ENCODE data around the gene ZNF24.

DNA sequence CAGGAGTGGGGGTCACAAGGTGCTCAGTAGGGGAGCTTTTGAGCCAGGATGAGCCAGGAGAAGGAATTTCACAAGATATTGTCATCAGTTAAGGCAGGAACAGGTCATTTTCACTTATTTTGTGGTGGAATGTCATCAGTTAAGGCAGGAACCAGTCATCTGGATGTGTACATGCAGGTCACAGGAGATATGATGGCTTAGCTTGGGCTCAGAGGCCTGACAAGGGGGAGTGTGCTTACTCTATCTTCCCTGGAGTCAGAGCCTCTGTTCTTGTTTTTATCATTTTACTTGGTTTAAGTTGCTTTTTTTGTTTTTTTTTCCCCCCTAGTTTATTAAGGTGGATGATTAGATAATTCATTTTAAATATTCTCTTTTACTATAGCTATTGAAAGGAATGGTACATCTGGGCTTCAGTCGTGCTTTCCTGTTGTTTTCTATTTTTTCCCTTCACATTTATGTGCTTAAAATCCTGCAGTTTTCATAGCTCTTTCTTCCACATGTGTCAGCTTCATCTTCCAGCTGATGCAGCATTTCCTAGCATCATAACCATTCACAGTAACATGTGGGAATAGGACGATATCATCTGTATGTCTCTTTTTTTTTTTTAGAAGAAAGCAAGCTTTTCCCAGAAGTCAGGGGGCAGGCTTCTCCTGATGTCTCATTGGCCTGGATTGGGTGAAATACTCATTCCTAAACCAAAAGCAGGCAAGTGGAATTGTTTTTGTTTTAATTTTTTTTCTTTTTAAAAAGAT lies 17.5 kb upstream of the ZNF24 start:
- TF ChIP-seq, protein P1, sequence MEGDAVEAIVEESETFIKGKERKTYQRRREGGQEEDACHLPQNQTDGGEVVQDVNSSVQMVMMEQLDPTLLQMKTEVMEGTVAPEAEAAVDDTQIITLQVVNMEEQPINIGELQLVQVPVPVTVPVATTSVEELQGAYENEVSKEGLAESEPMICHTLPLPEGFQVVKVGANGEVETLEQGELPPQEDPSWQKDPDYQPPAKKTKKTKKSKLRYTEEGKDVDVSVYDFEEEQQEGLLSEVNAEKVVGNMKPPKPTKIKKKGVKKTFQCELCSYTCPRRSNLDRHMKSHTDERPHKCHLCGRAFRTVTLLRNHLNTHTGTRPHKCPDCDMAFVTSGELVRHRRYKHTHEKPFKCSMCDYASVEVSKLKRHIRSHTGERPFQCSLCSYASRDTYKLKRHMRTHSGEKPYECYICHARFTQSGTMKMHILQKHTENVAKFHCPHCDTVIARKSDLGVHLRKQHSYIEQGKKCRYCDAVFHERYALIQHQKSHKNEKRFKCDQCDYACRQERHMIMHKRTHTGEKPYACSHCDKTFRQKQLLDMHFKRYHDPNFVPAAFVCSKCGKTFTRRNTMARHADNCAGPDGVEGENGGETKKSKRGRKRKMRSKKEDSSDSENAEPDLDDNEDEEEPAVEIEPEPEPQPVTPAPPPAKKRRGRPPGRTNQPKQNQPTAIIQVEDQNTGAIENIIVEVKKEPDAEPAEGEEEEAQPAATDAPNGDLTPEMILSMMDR (IDR thresholded peaks at IDR 0.05) = no peak
- no peak for TF ChIP-seq EZH2 (IDR thresholded peaks at IDR 0.05)
- TF ChIP-seq EZH2phosphoT487 (IDR thresholded peaks at IDR 0.05) = no peak

Data from neural progenitor cell (in vitro differentiated cells).